HepG2 (cell line): ENCODE results near the gene TATDN3. TPM values are rescaled to one million over a fixed set of nuclear protein-coding genes. Genes with fewer than 3 reads are reported as not detected.

Experiments
- BHLHE40 ChIP-seq: IDR thresholded peaks from 2 replicates; pipeline ENCODE4 v1.6.1; 2011; ENCODE audit warnings: low read length, improper control_type of control experiment
- CEBPB ChIP-seq: IDR thresholded peaks from 2 replicates; pipeline ENCODE4 v1.6.1; 2011; ENCODE audit warnings: low read depth, low read length, improper control_type of control experiment, borderline replicate concordance
- DPF2 ChIP-seq: sonication (generic); formaldehyde crosslinking; IDR thresholded peaks from 2 replicates; pipeline ENCODE4 v1.4.0; 2020; ENCODE audit warnings: mild to moderate bottlenecking, low read depth, missing genetic modification reagents, borderline replicate concordance
- GTF2F1 ChIP-seq: fragments of 150-350 bp; IDR thresholded peaks from 2 replicates; pipeline ENCODE4 v1.6.1; 2014; ENCODE audit warnings: low read length
- HMGXB3 ChIP-seq: sonication (generic); formaldehyde crosslinking; IDR thresholded peaks from 2 replicates; pipeline ENCODE4 v1.4.0; 2020; ENCODE audit warnings: missing genetic modification reagents, borderline replicate concordance
- IKZF5 ChIP-seq: IDR thresholded peaks from 2 replicates; pipeline ENCODE4 v1.6.1; 2018; ENCODE audit warnings: missing genetic modification reagents, mild to moderate bottlenecking, missing compliant biosample characterization
- NFE2L1 ChIP-seq: sonication (generic); formaldehyde crosslinking; IDR thresholded peaks from 2 replicates; pipeline ENCODE4 v1.4.0; 2020; ENCODE audit warnings: missing genetic modification reagents, mild to moderate bottlenecking, borderline replicate concordance
- NR2F2 ChIP-seq: IDR thresholded peaks from 2 replicates; pipeline ENCODE4 v1.6.1; 2012; ENCODE audit warnings: low read depth, inconsistent platforms, borderline replicate concordance
- PHF21A ChIP-seq: sonication (generic); formaldehyde crosslinking; IDR thresholded peaks from 2 replicates; pipeline ENCODE4 v1.5.0; 2020; ENCODE audit warnings: mild to moderate bottlenecking, missing genetic modification reagents
- PTBP1 ChIP-seq: fragments of 200-400 bp; formaldehyde crosslinking; IDR thresholded peaks from 2 replicates; pipeline ENCODE4 v1.6.1; 2018; ENCODE audit warnings: low read length, low read depth; ENCODE audit not compliant: poor library complexity, severe bottlenecking
- RAD51 ChIP-seq: fragments of 450-650 bp; IDR thresholded peaks from 2 replicates; pipeline ENCODE4 v1.6.1; 2016; ENCODE audit warnings: borderline replicate concordance
- RBM39 ChIP-seq: fragments of 200-400 bp; formaldehyde crosslinking; IDR thresholded peaks from one replicate; pipeline ENCODE4 v1.6.1; 2018; ENCODE audit warnings: antibody characterized with exemption, mild to moderate bottlenecking, low read depth, low read length; ENCODE audit not compliant: poor library complexity, severe bottlenecking
- SOX5 ChIP-seq: IDR thresholded peaks from 2 replicates; pipeline ENCODE4 v1.6.1; 2016; ENCODE audit warnings: borderline replicate concordance
- SP5 ChIP-seq: IDR thresholded peaks from 2 replicates; pipeline ENCODE4 v1.6.1; 2016; ENCODE audit warnings: low read depth, borderline replicate concordance
- TAF15 ChIP-seq: fragments of 200-400 bp; formaldehyde crosslinking; IDR thresholded peaks from one replicate; pipeline ENCODE4 v1.6.1; 2018; ENCODE audit warnings: mild to moderate bottlenecking, low read depth, low read length; ENCODE audit not compliant: poor library complexity, severe bottlenecking
- THAP11 ChIP-seq: IDR thresholded peaks from 2 replicates; pipeline ENCODE4 v1.6.1; 2016; ENCODE audit warnings: missing biosample characterization, missing genetic modification reagents
- TP53 ChIP-seq: sonication (generic); formaldehyde crosslinking; conservative IDR thresholded peaks from 2 replicates; pipeline ENCODE4 v1.4.0; 2020; ENCODE audit warnings: missing genetic modification reagents
- U2AF1 ChIP-seq: fragments of 200-400 bp; formaldehyde crosslinking; optimal IDR thresholded peaks from 2 replicates; pipeline ENCODE3; 2017; ENCODE audit warnings: mild to moderate bottlenecking, low read depth, low read length
- ZBTB42 ChIP-seq: sonication (generic); formaldehyde crosslinking; IDR thresholded peaks from 2 replicates; pipeline ENCODE4 v1.5.0; 2020; ENCODE audit warnings: mild to moderate bottlenecking, missing genetic modification reagents
- ZFP1 ChIP-seq: IDR thresholded peaks from 2 replicates; pipeline ENCODE4 v1.6.1; 2016
- ZNF430 ChIP-seq: sonication (generic); formaldehyde crosslinking; IDR thresholded peaks from 2 replicates; pipeline ENCODE4 v1.9.0; 2021; ENCODE audit warnings: mild to moderate bottlenecking, missing genetic modification reagents
- ZNF704 ChIP-seq: sonication (generic); formaldehyde crosslinking; IDR thresholded peaks from 2 replicates; pipeline ENCODE4 v1.8.1; 2023; ENCODE audit warnings: mild to moderate bottlenecking, inconsistent platforms, moderate library complexity, missing genetic modification reagents, borderline replicate concordance
- ZNF761 ChIP-seq: sonication (generic); formaldehyde crosslinking; conservative IDR thresholded peaks from 2 replicates; pipeline ENCODE4 v1.4.0; 2020; ENCODE audit warnings: mild to moderate bottlenecking, missing genetic modification reagents
- polyA plus RNA-seq, 8 experiments: library from polyadenylated mRNA; depleted of rRNA in 3 of 8; stranded (reverse) in 7 of 8; unstranded in 1 of 8; fragments of >200 nt; fragmentation: Illumina TruSeq in 4 of 8; extraction: Trizol in 4 of 8; gene quantifications; 2 replicates each; pipeline versions ENCODE4 v1.2.1 to v1.2.3, GENCODE V29; 2011 to 2016; ENCODE audit warnings: low read depth in 4 of 8, missing spikeins in 1 of 8, mixed read lengths in 1 of 8; ENCODE audit not compliant: insufficient read depth in 1 of 8
- total RNA-seq, 5 experiments: library from RNA; depleted of rRNA; stranded (reverse); fragments of >200 nt; fragmentation: Illumina TruSeq; extraction: Trizol; gene quantifications; 2 replicates each; pipeline ENCODE4 v1.2.3, GENCODE V29; 2016; ENCODE audit warnings: low read depth in 1 of 5

TATDN3 gene
- total and polyA plus RNA-seq, 2 of the 13 experiments (the other 11 are each of a cell fraction or from before 2014, with no cell fraction given), result 7.3 to 8.6 TPM

GRCh38 chr1:212857992-212858460 is 66.3 kb downstream of the TATDN3 start, which contains the start of gene FLVCR1 (continued):
- TF ChIP-seq IKZF5 (CRISPR knock-in tag) (peak; percentile 59; the same call in 1 of the 2 replicates), SOX5 (CRISPR knock-in tag) (no peak), DPF2 (CRISPR knock-in tag) (no peak), ZNF761 (CRISPR knock-in tag) (peak; percentile 63; the same call in 1 of the 2 replicates), HMGXB3 (CRISPR knock-in tag) (0 out of 2 replicates have a peak, but pooled peaks have one; percentile 64), ZNF704 (CRISPR knock-in tag) (peak; percentile 21; the same call in 1 of the 2 replicates), TP53 (no peak), BHLHE40 (no peak), SP5 (CRISPR knock-in tag) (peak; percentile 45; the same call in 1 of the 2 replicates), NFE2L1 (CRISPR knock-in tag) (0 out of 2 replicates have a peak, but pooled peaks have one; percentile 29), RAD51 (no peak), GTF2F1 (no peak), ZBTB42 (CRISPR knock-in tag) (0 out of 2 replicates have a peak, but pooled peaks have one; percentile 46), ZFP1 (CRISPR knock-in tag) (peak; percentile 5; the same call in 1 of the 2 replicates), TAF15 (peak; percentile 59), CEBPB (no peak), NR2F2 (0 out of 2 replicates have a peak, but pooled peaks have one; percentile 4), PTBP1 (peak; percentile 63), U2AF1 (no peak), THAP11 (CRISPR knock-in tag) (peak; percentile 57), RBM39 (peak; percentile 38), ZNF430 (peak; percentile 87), PHF21A (peak; percentile 80)
